Measurements from ENCODE around the gene RAD21L1. TPM values are rescaled to one million over a fixed set of nuclear protein-coding genes. Genes with fewer than 3 reads are reported as not detected.
"Not testable (repeated sequence)": the region's sequence is repeated elsewhere in the genome, so short reads cannot be mapped to it uniquely, and the experiment has no call there.

The RAD21L1 gene
- total RNA-seq, 2 donors from 2014 or later = 0.21 to 1.2 TPM

GRCh38 chr20:1250282-1250681 lies 24.4 kb downstream of the RAD21L1 start:
- H3K4me1 Mint-ChIP-seq (ENCODE audit: low read depth); H3K4me3 Mint-ChIP-seq; H3K27ac Mint-ChIP-seq; DNase-seq; H3K27me3 Mint-ChIP-seq (ENCODE audit: low read depth); ATAC-seq (replicated peaks in 1 of 2); H3K9me3 Mint-ChIP-seq; H3K36me3 Mint-ChIP-seq (ENCODE audit: insufficient read depth in 2 of 2): not testable (repeated sequence)

GRCh38 chr20:1252416-1252815 lies 26.6 kb downstream of the RAD21L1 start:
- Mint-ChIP-seq H3K36me3 (ENCODE audit: insufficient read depth in 2 of 2) (peaks cover 0 to 2% of the 10 kb centered on the region in 2 donors), H3K9me3 (no peaks in the 10 kb centered on the region), H3K27me3 (ENCODE audit: low read depth) (no peaks in the 10 kb centered on the region), H3K4me3 (no peak overlapping the region), H3K4me1 (ENCODE audit: low read depth) (no peaks in the 10 kb centered on the region), H3K27ac (no peak overlapping the region)
- DNase-seq (no peak), ATAC-seq (replicated peaks in 1 of 2) (no peak)

GRCh38 chr20:1254254-1254653 lies 28.4 kb downstream of the RAD21L1 start:
- DNase-seq (no peak), ATAC-seq (replicated peaks in 1 of 2) (no peak)
- peaks cover 0 to 2% of the 10 kb centered on the region in 2 donors for H3K36me3 Mint-ChIP-seq (ENCODE audit: insufficient read depth in 2 of 2)
- no peak overlapping the region for H3K4me3 Mint-ChIP-seq
- no peaks in the 10 kb centered on the region for H3K4me1 Mint-ChIP-seq (ENCODE audit: low read depth)
- no peak overlapping the region for H3K27ac Mint-ChIP-seq
- H3K9me3 Mint-ChIP-seq = no peaks in the 10 kb centered on the region
- H3K27me3 Mint-ChIP-seq (ENCODE audit: low read depth) = no peaks in the 10 kb centered on the region

GRCh38 chr20:1255675-1256074 lies 29.8 kb downstream of the RAD21L1 start:
- Mint-ChIP-seq H3K27me3 (ENCODE audit: low read depth) (no peaks in the 10 kb centered on the region), H3K36me3 (ENCODE audit: insufficient read depth in 2 of 2) (no peaks in the 10 kb centered on the region), H3K4me3 (no peak overlapping the region), H3K27ac (no peak overlapping the region), H3K4me1 (ENCODE audit: low read depth) (no peaks in the 10 kb centered on the region), H3K9me3 (no peaks in the 10 kb centered on the region)
- DNase-seq (no peak), ATAC-seq (replicated peaks in 1 of 2) (no peak)

GRCh38 chr20:1263853-1264252 lies 38.0 kb downstream of the RAD21L1 start:
- peaks cover 2 to 15% of the 10 kb centered on the region in 2 donors for H3K36me3 Mint-ChIP-seq (ENCODE audit: insufficient read depth in 2 of 2)
- peak overlapping the region; percentile 34 to 43 for H3K4me3 Mint-ChIP-seq
- no peak overlapping the region for H3K27ac Mint-ChIP-seq
- peaks cover 40% of the 10 kb centered on the region for H3K4me1 Mint-ChIP-seq (ENCODE audit: low read depth)
- no peak for DNase-seq
- no peak for ATAC-seq (replicated peaks in 1 of 2)
- no peaks in the 10 kb centered on the region for H3K27me3 Mint-ChIP-seq (ENCODE audit: low read depth)
- H3K9me3 Mint-ChIP-seq = no peaks in the 10 kb centered on the region

GRCh38 chr20:1264727-1265126 lies 38.9 kb downstream of the RAD21L1 start:
- Mint-ChIP-seq H3K9me3 (no peaks in the 10 kb centered on the region), H3K27me3 (ENCODE audit: low read depth) (no peaks in the 10 kb centered on the region), H3K27ac (peak overlapping the region; percentile 94), H3K4me1 (ENCODE audit: low read depth) (peaks cover 45% of the 10 kb centered on the region), H3K36me3 (ENCODE audit: insufficient read depth in 2 of 2) (peaks cover 2 to 15% of the 10 kb centered on the region in 2 donors), H3K4me3 (peak overlapping the region; percentile 77 to 91)
- no peak for ATAC-seq (replicated peaks in 1 of 2)
- no peak for DNase-seq

GRCh38 chr20:1265226-1265915 lies 39.5 kb downstream of the RAD21L1 start:
- Mint-ChIP-seq H3K4me1 (ENCODE audit: low read depth) (peaks cover 45% of the 10 kb centered on the region), H3K4me3 (peak overlapping the region; percentile 77 to 91), H3K27ac (peak overlapping the region; percentile 94), H3K9me3 (no peaks in the 10 kb centered on the region), H3K36me3 (ENCODE audit: insufficient read depth in 2 of 2) (peaks cover 2 to 15% of the 10 kb centered on the region in 2 donors), H3K27me3 (ENCODE audit: low read depth) (no peaks in the 10 kb centered on the region)
- ATAC-seq (replicated peaks in 1 of 2) (no peak), DNase-seq (no peak)

GRCh38 chr20:1265916-1266166 lies 40.0 kb downstream of the RAD21L1 start:
- peaks cover 46% of the 10 kb centered on the region for H3K4me1 Mint-ChIP-seq (ENCODE audit: low read depth)
- no peaks in the 10 kb centered on the region for H3K9me3 Mint-ChIP-seq
- H3K27ac Mint-ChIP-seq = peak overlapping the region; percentile 94

GRCh38 chr20:1266167-1266973 lies 40.5 kb downstream of the RAD21L1 start, which contains the start of gene SNPH:
Gene SNPH (plus strand): TSS chr20:1266294. CDS start chr20:1296240, 29,946 bp downstream.
- ATAC-seq (replicated peaks in 1 of 2) = peak; percentile 95
- Mint-ChIP-seq H3K27ac (peak within 1 kb of the TSS; percentile 94), H3K9me3 (no peaks in the 10 kb centered on the region), H3K27me3 (ENCODE audit: low read depth) (no peaks in the 10 kb centered on the region), H3K4me1 (ENCODE audit: low read depth) (peaks cover 51% of the 10 kb centered on the region), H3K36me3 (ENCODE audit: insufficient read depth in 2 of 2) (peaks cover 2 to 15% of the 10 kb centered on the region in 2 donors), H3K4me3 (peak within 1 kb of the TSS; percentile 77 to 91)
- peak; percentile 77 to 82 for DNase-seq

More at GRCh38 chr20:1265916-1266166, 40.0 kb downstream of the RAD21L1 start:
- no peak for DNase-seq
- ATAC-seq (replicated peaks in 1 of 2) = no peak
- no peaks in the 10 kb centered on the region for H3K27me3 Mint-ChIP-seq (ENCODE audit: low read depth)
- H3K4me3 Mint-ChIP-seq = peak overlapping the region; percentile 77 to 91
- H3K36me3 Mint-ChIP-seq (ENCODE audit: insufficient read depth in 2 of 2) = peaks cover 2 to 15% of the 10 kb centered on the region in 2 donors

- Mint-ChIP-seq H3K4me3 (peak overlapping the region; percentile 54 to 65), H3K4me1 (ENCODE audit: low read depth) (peaks cover 57% of the 10 kb centered on the region), H3K27ac (no peak overlapping the region), H3K9me3 (no peaks in the 10 kb centered on the region), H3K36me3 (ENCODE audit: insufficient read depth in 2 of 2) (peaks cover 2 to 11% of the 10 kb centered on the region in 2 donors), H3K27me3 (ENCODE audit: low read depth) (no peaks in the 10 kb centered on the region)
- DNase-seq (no peak), ATAC-seq (replicated peaks in 1 of 2) (no peak)
Observed at GRCh38 chr20:1267161-1267560, 41.3 kb downstream of the RAD21L1 start.

GRCh38 chr20:1267809-1268374 lies 42.0 kb downstream of the RAD21L1 start:
- DNase-seq = no peak
- no peaks in the 10 kb centered on the region for H3K9me3 Mint-ChIP-seq
- no peak for ATAC-seq (replicated peaks in 1 of 2)
- H3K36me3 Mint-ChIP-seq (ENCODE audit: insufficient read depth in 2 of 2) = peaks cover 0 to 4% of the 10 kb centered on the region in 2 donors
- H3K27me3 Mint-ChIP-seq (ENCODE audit: low read depth) = no peaks in the 10 kb centered on the region
- H3K4me1 Mint-ChIP-seq (ENCODE audit: low read depth) = peaks cover 61% of the 10 kb centered on the region
- no peak overlapping the region for H3K27ac Mint-ChIP-seq
- H3K4me3 Mint-ChIP-seq = peak overlapping the region; percentile 54 to 65

- H3K4me1 Mint-ChIP-seq (ENCODE audit: low read depth) = peaks cover 56% of the 10 kb centered on the region
- H3K36me3 Mint-ChIP-seq (ENCODE audit: insufficient read depth in 2 of 2) = no peaks in the 10 kb centered on the region
- no peak overlapping the region for H3K27ac Mint-ChIP-seq
- H3K9me3 Mint-ChIP-seq = no peaks in the 10 kb centered on the region
- DNase-seq (no peak), ATAC-seq (replicated peaks in 1 of 2) (no peak)
- no peaks in the 10 kb centered on the region for H3K27me3 Mint-ChIP-seq (ENCODE audit: low read depth)
- H3K4me3 Mint-ChIP-seq = no peak overlapping the region
Observed at GRCh38 chr20:1269235-1269634, 43.4 kb downstream of the RAD21L1 start.

- Mint-ChIP-seq H3K27ac (no peak overlapping the region), H3K4me1 (ENCODE audit: low read depth) (peaks cover 53% of the 10 kb centered on the region), H3K4me3 (no peak overlapping the region), H3K36me3 (ENCODE audit: insufficient read depth in 2 of 2) (no peaks in the 10 kb centered on the region), H3K27me3 (ENCODE audit: low read depth) (no peaks in the 10 kb centered on the region), H3K9me3 (no peaks in the 10 kb centered on the region)
- no peak for ATAC-seq (replicated peaks in 1 of 2)
- DNase-seq = no peak
Observed at GRCh38 chr20:1269850-1270249, 44.0 kb downstream of the RAD21L1 start.
